Epithelial cell of umbilical artery (primary cell): Measurements from ENCODE around the gene ZNF574. TPM values are rescaled to one million over a fixed set of nuclear protein-coding genes. Genes with fewer than 3 reads are reported as not detected.

Source experiments
- total RNA-seq: library from RNA; depleted of rRNA; stranded (reverse); fragments of >200 nt; gene quantifications from 2 replicates; pipeline ENCODE4 v1.2.3, GENCODE V29; 2014

The ZNF574 gene
- 10.9 and 11.0 TPM in 2 replicates for total RNA-seq

GRCh38 chr19:42075616-42076379 lies at the start of gene ZNF574:
Gene ZNF574 (plus strand): TSS chr19:42076166. CDS start chr19:42078607, 2,441 bp downstream.

GRCh38 chr19:42069619-42070351 lies 6.2 kb upstream of the ZNF574 start, which contains the start of gene GRIK5:
Gene GRIK5 (minus strand): TSS chr19:42070206. CDS start chr19:42065770, 4,436 bp downstream.

Other genes starting within 250 kb of the ZNF574 start
- gene LYPD4, start 231.5 kb upstream of the ZNF574 start, total RNA-seq, result not detected in 2 replicates
- not detected in 2 replicates for gene DMRTC2, start 231.1 kb upstream of the ZNF574 start, total RNA-seq
- gene RPS19, start 215.9 kb upstream of the ZNF574 start, total RNA-seq, result 356 and 1,098 TPM in 2 replicates
- 0.15 TPM in 1 of 2 replicates, not detected in the other for gene CD79A, start 198.9 kb upstream of the ZNF574 start, total RNA-seq
- gene ARHGEF1, start 193.0 kb upstream of the ZNF574 start, total RNA-seq, result 35.6 and 43.5 TPM in 2 replicates
- gene ERFL, start 147.7 kb upstream of the ZNF574 start, total RNA-seq, result not detected in 2 replicates
- gene RABAC1, start 116.8 kb upstream of the ZNF574 start, total RNA-seq, result 86.8 and 165 TPM in 2 replicates
- 0.15 TPM in 1 of 2 replicates, not detected in the other for gene ATP1A3, start 81.9 kb upstream of the ZNF574 start, total RNA-seq
- 2.3 and 4.3 TPM in 2 replicates for gene GRIK5, start 6.0 kb upstream of the ZNF574 start, total RNA-seq
- under 0.01 and 0.15 TPM in 2 replicates for gene POU2F2, start 56.3 kb downstream of the ZNF574 start, total RNA-seq
- 12.7 and 24.3 TPM in 2 replicates for gene DEDD2, start 141.5 kb downstream of the ZNF574 start, total RNA-seq
- gene ZNF526, start 144.1 kb downstream of the ZNF574 start, total RNA-seq, result 8.8 and 10.2 TPM in 2 replicates
- 12.9 and 13.6 TPM in 2 replicates for gene GSK3A, start 166.4 kb downstream of the ZNF574 start, total RNA-seq
- 21.1 and 31.9 TPM in 2 replicates for gene ERF, start 179.0 kb downstream of the ZNF574 start, total RNA-seq
- 11.0 and 21.6 TPM in 2 replicates for gene CIC, start 193.1 kb downstream of the ZNF574 start, total RNA-seq
- not detected in 2 replicates for gene PRR19, start 226.0 kb downstream of the ZNF574 start, total RNA-seq
- 36.9 and 48.1 TPM in 2 replicates for gene PAFAH1B3, start 226.5 kb downstream of the ZNF574 start, total RNA-seq
- gene TMEM145, start 237.1 kb downstream of the ZNF574 start, total RNA-seq, result not detected in 2 replicates
- gene MEGF8, start 249.5 kb downstream of the ZNF574 start, total RNA-seq, result 16.3 and 17.9 TPM in 2 replicates